Measurements from ENCODE around the gene AKR1D1.
"Not testable (repeated sequence)": the region's sequence is repeated elsewhere in the genome, so short reads cannot be mapped to it uniquely, and the experiment has no call there.

Gene AKR1D1

DNA sequence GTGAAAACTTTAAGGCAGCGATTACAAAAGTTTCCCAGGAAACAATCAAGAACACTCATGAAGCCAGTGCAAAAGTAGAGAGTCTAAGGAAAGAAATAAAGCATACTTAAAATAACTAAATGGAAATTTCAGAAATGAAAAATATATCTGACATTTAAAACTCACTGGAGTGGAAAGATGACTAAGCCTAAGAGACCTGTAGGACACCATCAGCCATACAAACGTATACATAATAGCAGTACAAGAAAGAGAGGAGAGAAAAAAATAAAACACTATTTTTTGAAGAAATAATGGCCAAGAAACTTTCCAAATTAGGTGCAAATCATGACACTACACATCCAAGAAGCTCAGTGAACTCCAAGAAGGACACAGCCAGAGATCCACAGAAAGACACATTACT is 5.4 kb upstream of the AKR1D1 start:
- TF ChIP-seq L3MBTL2 (conservative IDR thresholded peaks at IDR 0.05): no peak
- no peak for TF ChIP-seq ARNT (IDR thresholded peaks at IDR 0.05)
- no peak for TF ChIP-seq FOXM1 (IDR thresholded peaks at IDR 0.05; ENCODE audit: borderline replicate concordance)
- TF ChIP-seq BHLHE40 (IDR thresholded peaks at IDR 0.05; ENCODE audit: borderline replicate concordance): no peak
- no peak for TF ChIP-seq FOXK2 (IDR thresholded peaks at IDR 0.05)
- TF ChIP-seq LEF1 (IDR thresholded peaks at IDR 0.05; ENCODE audit: borderline replicate concordance): no peak
- no peak for TF ChIP-seq HDGF (IDR thresholded peaks at IDR 0.05; ENCODE audit: borderline replicate concordance)
- TF ChIP-seq, protein P1, sequence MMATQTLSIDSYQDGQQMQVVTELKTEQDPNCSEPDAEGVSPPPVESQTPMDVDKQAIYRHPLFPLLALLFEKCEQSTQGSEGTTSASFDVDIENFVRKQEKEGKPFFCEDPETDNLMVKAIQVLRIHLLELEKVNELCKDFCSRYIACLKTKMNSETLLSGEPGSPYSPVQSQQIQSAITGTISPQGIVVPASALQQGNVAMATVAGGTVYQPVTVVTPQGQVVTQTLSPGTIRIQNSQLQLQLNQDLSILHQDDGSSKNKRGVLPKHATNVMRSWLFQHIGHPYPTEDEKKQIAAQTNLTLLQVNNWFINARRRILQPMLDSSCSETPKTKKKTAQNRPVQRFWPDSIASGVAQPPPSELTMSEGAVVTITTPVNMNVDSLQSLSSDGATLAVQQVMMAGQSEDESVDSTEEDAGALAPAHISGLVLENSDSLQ (IDR thresholded peaks at IDR 0.05): no peak
- no peak for TF ChIP-seq TARDBP (IDR thresholded peaks at IDR 0.05)
- TF ChIP-seq SUZ12 (IDR thresholded peaks at IDR 0.05): no peak
- no peak for TF ChIP-seq ELF4 (IDR thresholded peaks at IDR 0.05)
- TF ChIP-seq CTBP1 (IDR thresholded peaks at IDR 0.05; ENCODE audit: borderline replicate concordance): no peak
- TF ChIP-seq SP1 (IDR thresholded peaks at IDR 0.05): no peak
- no peak for TF ChIP-seq FOXA1 (IDR thresholded peaks at IDR 0.05)
- TF ChIP-seq ZNF384 (IDR thresholded peaks at IDR 0.05): no peak
- TF ChIP-seq NFRKB (IDR thresholded peaks at IDR 0.05): no peak
- CTCF ChIA-PET: no interaction called here
- no peak for DNase-seq (ENCODE audit: extremely low spot score)
- POLR2A ChIA-PET: no interaction called here

DNA sequence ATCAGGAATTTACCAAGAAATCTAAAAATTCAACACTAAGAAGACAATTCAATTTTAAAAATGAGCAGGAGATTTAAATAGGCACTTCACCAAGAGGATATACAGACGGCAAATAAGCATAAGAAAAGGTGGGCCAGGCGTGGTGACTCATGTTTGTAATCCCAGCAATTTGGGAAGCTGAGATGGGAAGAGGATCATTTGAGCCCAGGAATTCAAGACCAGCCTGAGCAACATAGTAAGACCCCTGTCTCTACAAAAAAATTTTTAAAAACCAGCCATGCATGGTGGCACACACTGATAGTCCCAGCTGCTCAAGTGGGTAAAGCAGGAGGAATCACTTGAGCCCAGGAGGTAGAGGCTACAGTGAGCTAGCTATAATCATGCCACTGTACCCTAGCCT is 3.5 kb upstream of the AKR1D1 start:
- TF ChIP-seq LEF1 (IDR thresholded peaks at IDR 0.05; ENCODE audit: borderline replicate concordance) (no peak), ZNF384 (IDR thresholded peaks at IDR 0.05) (no peak), TARDBP (IDR thresholded peaks at IDR 0.05) (no peak), ELF4 (IDR thresholded peaks at IDR 0.05) (no peak), SP1 (IDR thresholded peaks at IDR 0.05) (no peak), L3MBTL2 (conservative IDR thresholded peaks at IDR 0.05) (no peak), FOXK2 (IDR thresholded peaks at IDR 0.05) (no peak)
- TF ChIP-seq, protein P1 (IDR thresholded peaks at IDR 0.05): no peak
- CTCF ChIA-PET: no interaction called here

DNA sequence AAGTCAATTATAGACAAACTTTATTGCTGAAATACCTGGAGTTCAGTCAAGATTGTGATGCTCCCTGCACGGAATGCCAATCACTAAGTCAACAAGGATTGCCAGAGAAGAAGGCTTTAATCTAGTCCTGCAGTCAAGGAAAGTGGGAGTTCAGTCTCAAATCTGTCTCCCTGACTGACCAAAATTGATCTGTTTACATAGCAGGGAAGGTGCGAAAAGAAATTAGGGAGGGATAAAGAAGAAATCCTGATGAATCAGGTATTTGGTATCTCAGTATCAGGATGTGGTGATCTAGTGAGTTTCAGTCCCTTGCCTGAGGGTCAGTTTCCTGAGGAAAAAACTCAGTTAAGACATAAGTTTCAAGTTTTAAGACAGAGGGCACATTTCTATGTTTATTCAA is 2.1 kb upstream of the AKR1D1 start:
- POLR2A ChIA-PET: no interaction called here
- no peak for DNase-seq (ENCODE audit: extremely low spot score)
- TF ChIP-seq ZNF384 (IDR thresholded peaks at IDR 0.05) (no peak), SUZ12 (IDR thresholded peaks at IDR 0.05) (no peak), FOXM1 (IDR thresholded peaks at IDR 0.05; ENCODE audit: borderline replicate concordance) (no peak), TARDBP (IDR thresholded peaks at IDR 0.05) (no peak), ARNT (IDR thresholded peaks at IDR 0.05) (no peak), HDGF (IDR thresholded peaks at IDR 0.05; ENCODE audit: borderline replicate concordance) (no peak), L3MBTL2 (conservative IDR thresholded peaks at IDR 0.05) (no peak), LEF1 (IDR thresholded peaks at IDR 0.05; ENCODE audit: borderline replicate concordance) (no peak), FOXK2 (IDR thresholded peaks at IDR 0.05) (no peak), ELF4 (IDR thresholded peaks at IDR 0.05) (no peak)

More for the DNA sequence above, 3.5 kb upstream of the AKR1D1 start:
- POLR2A ChIA-PET: no interaction called here
- no peak for DNase-seq (ENCODE audit: extremely low spot score)

DNA sequence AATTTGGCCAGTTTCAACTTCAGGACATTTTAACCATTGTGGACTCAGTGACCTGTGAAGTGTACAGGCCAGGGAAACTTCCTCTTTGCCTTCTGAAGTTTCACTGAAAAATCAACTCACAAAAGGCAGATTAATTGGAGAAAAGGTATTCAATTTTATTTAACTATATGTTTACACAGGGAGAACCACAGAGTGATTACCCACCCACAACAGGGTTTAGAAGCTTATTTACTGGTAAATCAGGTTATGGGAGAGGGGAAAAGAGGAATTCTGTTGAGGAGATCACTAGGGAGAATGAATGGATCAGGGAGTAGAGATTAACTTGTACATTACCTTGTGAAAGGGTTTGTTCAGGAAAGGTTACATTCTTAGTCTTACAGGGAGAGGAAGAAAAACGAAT is 1.7 kb upstream of the AKR1D1 start:
- POLR2A ChIA-PET: no interaction called here
- TF ChIP-seq ARNT (IDR thresholded peaks at IDR 0.05) (no peak), LEF1 (IDR thresholded peaks at IDR 0.05; ENCODE audit: borderline replicate concordance) (no peak), SP1 (IDR thresholded peaks at IDR 0.05) (no peak), FOXM1 (IDR thresholded peaks at IDR 0.05; ENCODE audit: borderline replicate concordance) (no peak), FOXK2 (IDR thresholded peaks at IDR 0.05) (no peak), TARDBP (IDR thresholded peaks at IDR 0.05) (no peak), ZNF384 (IDR thresholded peaks at IDR 0.05) (no peak), BHLHE40 (IDR thresholded peaks at IDR 0.05; ENCODE audit: borderline replicate concordance) (no peak), L3MBTL2 (conservative IDR thresholded peaks at IDR 0.05) (no peak), ELF4 (IDR thresholded peaks at IDR 0.05) (no peak), FOXA1 (IDR thresholded peaks at IDR 0.05) (no peak), HDGF (IDR thresholded peaks at IDR 0.05; ENCODE audit: borderline replicate concordance) (no peak), SUZ12 (IDR thresholded peaks at IDR 0.05) (no peak), NFRKB (IDR thresholded peaks at IDR 0.05) (no peak), CTBP1 (IDR thresholded peaks at IDR 0.05; ENCODE audit: borderline replicate concordance) (no peak)
- TF ChIP-seq, protein P1 (IDR thresholded peaks at IDR 0.05): no peak
- CTCF ChIA-PET: interaction anchor here (1.2 kb wide), 1 partner anchor 66 kb away, joined by 3 read pairs; no protein-coding TSS in a partner anchor
- no peak for DNase-seq (ENCODE audit: extremely low spot score)

More for the DNA sequence above, 2.1 kb upstream of the AKR1D1 start:
- CTCF ChIA-PET: no interaction called here

DNA sequence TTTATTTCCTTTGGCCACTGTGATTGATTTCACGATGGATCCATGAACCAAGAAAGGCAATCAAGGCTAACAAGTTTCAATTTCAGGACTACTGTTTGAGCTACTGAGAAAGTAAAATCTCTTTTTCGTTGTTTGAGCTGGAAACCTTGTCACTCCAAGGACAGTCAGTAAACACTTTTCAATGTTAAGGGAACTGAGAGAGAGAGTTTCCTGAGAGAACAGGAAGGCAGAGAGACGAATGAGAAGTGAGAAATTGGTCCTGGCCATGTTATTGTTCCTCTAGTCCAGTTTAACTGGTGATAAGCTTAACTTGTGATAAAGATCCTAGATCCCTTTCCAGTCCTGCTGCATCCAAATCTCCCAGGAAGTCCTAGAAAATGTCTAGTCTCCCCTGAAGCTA is 909 bp upstream of the AKR1D1 start:
- CTCF ChIA-PET: interaction anchor here (1.2 kb wide), 1 partner anchor 67 kb away, joined by 3 read pairs; no protein-coding TSS in a partner anchor
- POLR2A ChIA-PET: no interaction called here
- TF ChIP-seq ELF4 (IDR thresholded peaks at IDR 0.05) (no peak), ARNT (IDR thresholded peaks at IDR 0.05) (no peak), LEF1 (IDR thresholded peaks at IDR 0.05; ENCODE audit: borderline replicate concordance) (no peak), L3MBTL2 (conservative IDR thresholded peaks at IDR 0.05) (no peak), SP1 (IDR thresholded peaks at IDR 0.05) (no peak), FOXA1 (IDR thresholded peaks at IDR 0.05) (no peak), HDGF (IDR thresholded peaks at IDR 0.05; ENCODE audit: borderline replicate concordance) (no peak), FOXM1 (IDR thresholded peaks at IDR 0.05; ENCODE audit: borderline replicate concordance) (no peak), SUZ12 (IDR thresholded peaks at IDR 0.05) (no peak), TARDBP (IDR thresholded peaks at IDR 0.05) (no peak), FOXK2 (IDR thresholded peaks at IDR 0.05) (no peak), NFRKB (IDR thresholded peaks at IDR 0.05) (no peak), ZNF384 (IDR thresholded peaks at IDR 0.05) (no peak), CTBP1 (IDR thresholded peaks at IDR 0.05; ENCODE audit: borderline replicate concordance) (no peak), BHLHE40 (IDR thresholded peaks at IDR 0.05; ENCODE audit: borderline replicate concordance) (no peak)
- TF ChIP-seq, protein P1 (IDR thresholded peaks at IDR 0.05): no peak
- no peak for DNase-seq (ENCODE audit: extremely low spot score)

DNA sequence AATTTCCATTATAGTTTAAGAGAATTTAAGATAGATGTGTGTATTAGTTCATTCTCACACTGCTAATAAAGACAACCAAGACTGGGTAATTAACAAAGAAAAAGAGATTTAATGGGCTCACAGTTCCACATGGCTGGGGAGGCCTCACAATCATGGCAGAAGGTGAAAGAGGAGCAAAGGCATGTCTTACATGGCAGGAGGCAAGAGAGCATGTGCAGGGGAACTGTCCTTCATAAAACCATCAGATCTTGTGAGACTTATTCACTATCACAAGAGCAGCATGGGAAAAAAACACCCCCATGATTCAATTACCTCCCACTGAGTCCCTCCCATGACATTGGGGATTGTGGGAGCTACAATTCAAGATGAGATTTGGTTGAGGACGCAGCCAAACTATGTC is 473 bp upstream of the AKR1D1 start:
- DNase-seq (ENCODE audit: extremely low spot score): not testable (repeated sequence)
- CTCF ChIA-PET: interaction anchor here (1.2 kb wide), 1 partner anchor 67 kb away, joined by 3 read pairs; no protein-coding TSS in a partner anchor

More for the DNA sequence above, 473 bp upstream of the AKR1D1 start:
- POLR2A ChIA-PET: not testable (repeated sequence)
